GM21619 (cell line): ENCODE data around the gene EMC8.
A peak's percentile ranks its signal among the peaks of the same experiment; 100 is the strongest.
"Not testable (repeated sequence)": the region's sequence is repeated elsewhere in the genome, so short reads cannot be mapped to it uniquely, and the experiment has no call there.

Experiments used
- ATAC-seq: cut with Tn5 transposase; IDR thresholded peaks from one replicate; pipeline ENCODE4 v1.9.1; 2021; ENCODE audit not compliant: unreplicated experiment

The EMC8 gene

GRCh38 chr16:85799497-85800320 lies at the start of gene EMC8, which contains the start of gene COX4I1:
EMC8 (minus strand) TSS chr16:85799544; CDS start chr16:85799295, 249 bp downstream.
COX4I1 (plus strand) TSS chr16:85799695; CDS start chr16:85801206, 1,511 bp downstream.
- ATAC-seq: peak; percentile 79

- no peak for ATAC-seq
These were observed 49.6 kb upstream of the EMC8 start for GRCh38 chr16:85848986-85849385.

- ATAC-seq: no peak
These were observed 48.6 kb upstream of the EMC8 start for GRCh38 chr16:85847681-85848601.

GRCh38 chr16:85847036-85847435 lies 47.7 kb upstream of the EMC8 start:
- ATAC-seq: no peak

- ATAC-seq: no peak
These were observed 47.1 kb upstream of the EMC8 start for GRCh38 chr16:85846461-85846860.

GRCh38 chr16:85845266-85845665 lies 45.9 kb upstream of the EMC8 start:
- no peak for ATAC-seq

- ATAC-seq: no peak
These were observed 45.4 kb upstream of the EMC8 start for GRCh38 chr16:85844786-85845185.

- no peak for ATAC-seq
These were observed 44.8 kb upstream of the EMC8 start for GRCh38 chr16:85844169-85844481.

- ATAC-seq: no peak
These were observed 44.3 kb upstream of the EMC8 start for GRCh38 chr16:85843471-85844168.

- no peak for ATAC-seq
These were observed 43.5 kb upstream of the EMC8 start for GRCh38 chr16:85842848-85843247.

GRCh38 chr16:85842435-85842834 lies 43.1 kb upstream of the EMC8 start:
- ATAC-seq: no peak

- no peak for ATAC-seq
These were observed 41.5 kb upstream of the EMC8 start for GRCh38 chr16:85840801-85841200.

- ATAC-seq: no peak
These were observed 41.1 kb upstream of the EMC8 start for GRCh38 chr16:85840395-85840794.

GRCh38 chr16:85839681-85840240 lies 40.4 kb upstream of the EMC8 start:
- no peak for ATAC-seq

GRCh38 chr16:85838876-85839585 lies 39.7 kb upstream of the EMC8 start:
- no peak for ATAC-seq

GRCh38 chr16:85838381-85838780 lies 39.0 kb upstream of the EMC8 start:
- ATAC-seq: no peak

GRCh38 chr16:85837654-85838053 lies 38.3 kb upstream of the EMC8 start:
- not testable (repeated sequence) for ATAC-seq

- ATAC-seq: no peak
These were observed 37.6 kb upstream of the EMC8 start for GRCh38 chr16:85836706-85837582.

GRCh38 chr16:85835956-85836705 lies 36.8 kb upstream of the EMC8 start:
- ATAC-seq: no peak
